Left renal cortex interstitium (tissue), 4 donors: ENCODE measurements around the gene SDK1. TPM values are rescaled to one million over a fixed set of nuclear protein-coding genes. Genes with fewer than 3 reads are reported as not detected.

Experiments
- DNase-seq, 4 donors: peaks; one replicate each; pipeline ENCODE4 v3.0.0-alpha.2; 2013; ENCODE audit warnings: low read depth in 4 of 4, low spot score in 2 of 4, missing footprints in 1 of 4
- polyA plus RNA-seq, 4 donors: library from polyadenylated mRNA; unstranded; fragments of 120-200 nt; gene quantifications; one replicate each; pipeline ENCODE4 v1.2.1, GENCODE V29; 2013; ENCODE audit not compliant: insufficient read length in 4 of 4

Gene SDK1
- polyA plus RNA-seq, 4 donors: 5.1 to 10.2 (median 6.9) TPM

GRCh38 chr7:3636131-3636860 lies 335.2 kb downstream of the SDK1 start:
- no peak for DNase-seq

- no peak for DNase-seq
These were observed 338.2 kb downstream of the SDK1 start for GRCh38 chr7:3639253-3639652.

GRCh38 chr7:3641582-3641981 lies 340.5 kb downstream of the SDK1 start:
- no peak for DNase-seq

GRCh38 chr7:3643091-3643490 lies 342.0 kb downstream of the SDK1 start:
- DNase-seq: no peak

GRCh38 chr7:3648276-3648675 lies 347.2 kb downstream of the SDK1 start:
- no peak for DNase-seq

GRCh38 chr7:3649250-3649649 lies 348.2 kb downstream of the SDK1 start:
- no peak for DNase-seq

GRCh38 chr7:3649678-3650440 lies 348.8 kb downstream of the SDK1 start:
- no peak for DNase-seq

- no peak for DNase-seq
These were observed 349.8 kb downstream of the SDK1 start for GRCh38 chr7:3650844-3651243.

GRCh38 chr7:3655635-3656034 lies 354.6 kb downstream of the SDK1 start:
- no peak for DNase-seq

- no peak for DNase-seq
These were observed 356.2 kb downstream of the SDK1 start for GRCh38 chr7:3657206-3657605.

GRCh38 chr7:3668743-3669142 lies 367.7 kb downstream of the SDK1 start:
- DNase-seq: no peak

GRCh38 chr7:3670898-3671297 lies 369.8 kb downstream of the SDK1 start:
- no peak for DNase-seq

GRCh38 chr7:3673524-3673923 lies 372.5 kb downstream of the SDK1 start:
- no peak for DNase-seq

- no peak for DNase-seq
These were observed 377.3 kb downstream of the SDK1 start for GRCh38 chr7:3678314-3678810.

- no peak for DNase-seq
These were observed 381.1 kb downstream of the SDK1 start for GRCh38 chr7:3682028-3682710.

GRCh38 chr7:3683546-3684539 lies 382.8 kb downstream of the SDK1 start:
- DNase-seq: no peak

GRCh38 chr7:3688071-3688470 lies 387.0 kb downstream of the SDK1 start:
- peak in 1 of 4 donors; percentile 20 for DNase-seq

- no peak for DNase-seq
These were observed 387.8 kb downstream of the SDK1 start for GRCh38 chr7:3688842-3689241.

GRCh38 chr7:3691478-3692158 lies 390.6 kb downstream of the SDK1 start:
- no peak for DNase-seq

- DNase-seq: no peak
These were observed 394.6 kb downstream of the SDK1 start for GRCh38 chr7:3695602-3696001.
